Mesenchymal stem cell (in vitro differentiated cells and primary cell): ENCODE results near the gene PSMD11.
"Not testable (repeated sequence)": the region's sequence is repeated elsewhere in the genome, so short reads cannot be mapped to it uniquely, and the experiment has no call there.

Source experiments
- DNase-seq: peaks from one replicate; pipeline ENCODE4 v3.0.0-alpha.2; 2013
- H2AFZ ChIP-seq: one replicate; pipeline ENCODE4 v1.6.1; 2013; ENCODE audit warnings: low read depth, mild to moderate bottlenecking, control low read depth, inconsistent platforms, low read length, moderate library complexity
- H2AK5ac ChIP-seq: 2 replicates; pipeline ENCODE4 v1.6.1; 2013; ENCODE audit warnings: low read length, moderate library complexity, mild to moderate bottlenecking, inconsistent platforms; ENCODE audit not compliant: severe bottlenecking
- H2BK120ac ChIP-seq: one replicate; pipeline ENCODE4 v1.6.1; 2013; ENCODE audit warnings: low read depth, mild to moderate bottlenecking, inconsistent platforms, low read length, moderate library complexity
- H2BK12ac ChIP-seq, 2 experiments: one replicate each; pipeline ENCODE4 v1.6.1; 2013; ENCODE audit warnings: inconsistent platforms in 2 of 2, low read length in 2 of 2, mild to moderate bottlenecking in 2 of 2, moderate library complexity in 2 of 2, control low read depth in 1 of 2
- H2BK15ac ChIP-seq: one replicate; pipeline ENCODE4 v1.6.1; 2013; ENCODE audit warnings: mild to moderate bottlenecking, low read depth, inconsistent platforms; ENCODE audit not compliant: poor library complexity, severe bottlenecking
- H2BK5ac ChIP-seq: 2 replicates; pipeline ENCODE4 v1.6.1; 2013; ENCODE audit warnings: low read depth, mild to moderate bottlenecking, low read length, control low read depth, inconsistent platforms; ENCODE audit not compliant: poor library complexity, severe bottlenecking
- H3K14ac ChIP-seq, 2 experiments: one replicate each; pipeline ENCODE4 v1.6.1; 2013; ENCODE audit warnings: inconsistent platforms in 2 of 2, low read length in 2 of 2, control low read depth in 1 of 2, mild to moderate bottlenecking in 1 of 2, moderate library complexity in 1 of 2
- H3K18ac ChIP-seq, 2 experiments: one replicate each; pipeline ENCODE4 v1.6.1; 2013; ENCODE audit warnings: inconsistent platforms in 2 of 2, low read length in 2 of 2, control low read depth in 1 of 2, low read depth in 1 of 2, mild to moderate bottlenecking in 1 of 2
- H3K23ac ChIP-seq, 2 experiments: one replicate each; pipeline ENCODE4 v1.6.1; 2013; ENCODE audit warnings: inconsistent platforms in 2 of 2, low read length in 2 of 2, mild to moderate bottlenecking in 2 of 2, moderate library complexity in 2 of 2, control low read depth in 1 of 2
- H3K27ac ChIP-seq: 2 replicates; pipeline ENCODE4 v1.5.1; 2013; ENCODE audit warnings: mild to moderate bottlenecking, moderate library complexity, low read length, control low read depth, inconsistent platforms; ENCODE audit not compliant: poor library complexity, severe bottlenecking
- H3K27me3 ChIP-seq, 2 experiments: 2 replicates each; pipeline versions ENCODE4 v1.6.1 to v1.7.0; 2013; ENCODE audit warnings: low read length in 2 of 2, mild to moderate bottlenecking in 2 of 2, moderate library complexity in 2 of 2, control low read depth in 1 of 2, inconsistent platforms in 1 of 2; ENCODE audit not compliant: control insufficient read depth in 1 of 2, insufficient read depth in 1 of 2
- H3K36me3 ChIP-seq, 2 experiments: 2 replicates each; pipeline versions ENCODE4 v1.6.1 to v1.7.0; 2013; ENCODE audit warnings: low read length in 2 of 2, control low read depth in 1 of 2, inconsistent platforms in 1 of 2, low read depth in 1 of 2, mild to moderate bottlenecking in 1 of 2; ENCODE audit not compliant: insufficient read depth in 2 of 2, control insufficient read depth in 1 of 2
- H3K4ac ChIP-seq, 2 experiments: one replicate each; pipeline ENCODE4 v1.6.1; 2013; ENCODE audit warnings: inconsistent platforms in 2 of 2, low read length in 2 of 2, mild to moderate bottlenecking in 2 of 2, moderate library complexity in 2 of 2, control low read depth in 1 of 2, low read depth in 1 of 2
- H3K4me1 ChIP-seq: 2 replicates; pipeline ENCODE4 v1.6.1; 2013; ENCODE audit warnings: low read depth, low read length, control low read depth; ENCODE audit not compliant: control insufficient read depth, insufficient read depth
- H3K4me2 ChIP-seq: 2 replicates; pipeline ENCODE4 v1.6.1; 2013; ENCODE audit warnings: low read length, mild to moderate bottlenecking, inconsistent platforms; ENCODE audit not compliant: poor library complexity, severe bottlenecking
- H3K4me3 ChIP-seq, 2 experiments: 2 replicates each; pipeline versions ENCODE4 v1.5.1 to v1.7.0; 2013; ENCODE audit warnings: low read length in 2 of 2, mild to moderate bottlenecking in 2 of 2, control low read depth in 1 of 2, low read depth in 1 of 2; ENCODE audit not compliant: insufficient read depth in 1 of 2
- H3K79me1 ChIP-seq: replicated peaks from 2 replicates; pipeline ENCODE4 v1.6.1; 2013; ENCODE audit warnings: mild to moderate bottlenecking, control low read depth, low read length, inconsistent platforms; ENCODE audit not compliant: poor library complexity, severe bottlenecking
- H3K9ac ChIP-seq: 2 replicates; pipeline ENCODE4 v1.7.0; 2013; ENCODE audit warnings: mild to moderate bottlenecking, low read length, moderate library complexity
- H3K9me3 ChIP-seq: 2 replicates; pipeline ENCODE4 v1.7.0; 2013; ENCODE audit warnings: mild to moderate bottlenecking, low read length; ENCODE audit not compliant: control insufficient read depth
- H4K8ac ChIP-seq: one replicate; pipeline ENCODE4 v1.6.1; 2013; ENCODE audit warnings: inconsistent platforms, mild to moderate bottlenecking, low read length, moderate library complexity
- H4K91ac ChIP-seq: one replicate; pipeline ENCODE4 v1.6.1; 2013; ENCODE audit warnings: mild to moderate bottlenecking, low read length, inconsistent platforms
- WGBS: methylation state at CpG from one replicate; pipeline ENCODE4 v1.1.7; 2013; ENCODE audit warnings: mixed read lengths; 5-methylcytosine and 5-hydroxymethylcytosine counted together

Gene PSMD11

DNA sequence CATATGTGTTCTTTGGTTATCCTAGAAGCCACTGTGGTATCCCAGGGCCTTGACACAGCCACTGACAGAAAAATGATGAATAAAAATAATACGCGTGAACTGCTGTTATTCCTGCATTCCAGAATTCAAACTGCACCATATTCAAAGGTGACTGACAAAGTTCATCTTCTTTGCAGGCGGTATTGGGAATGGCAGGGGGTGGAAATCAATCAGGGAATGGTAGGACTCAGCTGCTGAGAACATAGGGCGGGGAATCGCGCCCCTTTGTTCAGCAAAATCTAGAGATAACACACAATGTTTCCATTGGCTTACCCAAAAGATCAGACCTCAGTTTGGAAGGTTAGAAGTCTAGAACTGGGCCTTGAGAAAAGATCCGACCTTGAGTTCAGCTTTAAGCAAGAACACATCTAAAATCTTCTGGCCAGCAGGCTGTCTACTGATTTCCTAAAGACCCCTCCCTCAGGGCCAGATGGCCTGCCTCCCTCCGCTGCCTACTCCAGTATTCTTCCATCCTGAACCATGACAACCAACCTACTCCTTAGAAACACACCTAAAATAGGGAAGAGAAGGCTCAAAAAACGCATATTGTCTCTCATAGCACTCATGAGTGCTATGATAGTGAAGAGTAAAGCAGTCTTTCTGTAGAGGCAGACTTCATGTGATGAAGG, 76.6 kb downstream of the PSMD11 start:
- Histone ChIP-seq H2BK5ac (no peak overlapping the region), H3K9ac (no peak overlapping the region), H4K91ac (no peak overlapping the region), H3K79me1 (no peaks in the 10 kb centered on the region), H3K18ac (no peak overlapping the region), H3K4me1 (peaks cover 17% of the 10 kb centered on the region), H3K14ac (no peak overlapping the region), H3K9me3 (no peaks in the 10 kb centered on the region), H3K23ac (no peak overlapping the region), H3K4ac (no peak overlapping the region), H3K27ac (no peak overlapping the region), H3K4me3 (no peak overlapping the region), H2BK120ac (no peak overlapping the region), H2BK15ac (no peak overlapping the region), H3K36me3 (no peaks in the 10 kb centered on the region), H2AFZ (no peak overlapping the region), H3K4me2 (no peak overlapping the region), H4K8ac (no peak overlapping the region), H3K27me3 (no peaks in the 10 kb centered on the region), H2AK5ac (no peak overlapping the region), H2BK12ac (no peak overlapping the region)
- 87% methylated on average over 5 of the region's 9 CpGs for WGBS
- DNase-seq, result no peak

GRCh38 chr17:32523017-32523680, 78.8 kb downstream of the PSMD11 start:
- Histone ChIP-seq H3K27ac (no peak overlapping the region), H3K4me3 (no peak overlapping the region), H2BK120ac (no peak overlapping the region), H2BK15ac (no peak overlapping the region), H3K18ac (no peak overlapping the region), H3K4ac (no peak overlapping the region), H4K8ac (no peak overlapping the region), H3K79me1 (no peaks in the 10 kb centered on the region), H2BK12ac (no peak overlapping the region), H3K27me3 (no peaks in the 10 kb centered on the region), H3K4me2 (no peak overlapping the region), H2AFZ (no peak overlapping the region), H3K14ac (no peak overlapping the region), H3K23ac (no peak overlapping the region), H3K36me3 (peaks cover 0 to 8% of the 10 kb centered on the region in 2 experiments), H3K9ac (no peak overlapping the region), H3K9me3 (no peaks in the 10 kb centered on the region), H2AK5ac (no peak overlapping the region), H4K91ac (no peak overlapping the region), H3K4me1 (peaks cover 15% of the 10 kb centered on the region), H2BK5ac (no peak overlapping the region)
- DNase-seq, result no peak
- WGBS, result 96% methylated on average over 11 of the region's 11 CpGs

DNA sequence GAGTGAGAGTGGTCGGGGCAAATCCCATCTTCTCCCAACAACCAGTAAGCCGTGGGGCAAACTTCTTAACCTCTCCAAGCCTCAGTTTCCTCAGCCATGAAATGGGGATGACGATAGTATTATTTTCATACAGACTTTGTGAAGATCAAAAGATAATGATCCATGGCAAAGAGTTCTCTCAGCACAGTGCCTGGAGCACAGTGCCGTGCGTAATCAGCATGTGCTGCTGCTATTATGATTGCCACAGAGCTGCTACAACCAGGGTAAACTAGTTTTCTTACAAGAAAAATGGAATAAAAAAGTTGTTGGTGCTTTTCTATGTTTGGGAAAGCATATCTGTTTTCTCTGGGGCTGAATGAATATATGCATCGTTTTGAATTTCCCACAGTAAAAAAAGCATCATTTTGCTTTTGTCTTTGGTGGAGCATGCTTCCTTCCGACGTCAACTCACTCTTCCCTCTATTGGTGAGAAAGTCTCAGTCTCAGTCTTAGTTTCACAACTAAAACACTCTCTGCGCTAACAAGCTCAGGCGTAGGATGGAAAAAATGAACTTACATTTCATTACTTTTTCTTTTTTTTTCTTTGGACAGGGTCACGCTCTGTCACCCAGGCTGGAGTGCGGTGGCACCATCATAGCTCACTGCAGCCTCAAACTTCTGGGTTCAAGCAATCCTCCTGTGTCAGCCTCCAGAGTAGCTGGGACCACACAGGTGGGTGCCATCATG, 79.7 kb downstream of the PSMD11 start:
- Histone ChIP-seq H3K9me3 (no peaks in the 10 kb centered on the region), H3K4ac (no peak overlapping the region), H3K27ac (no peak overlapping the region), H3K9ac (no peak overlapping the region), H2AK5ac (no peak overlapping the region), H2BK12ac (no peak overlapping the region), H3K4me2 (no peak overlapping the region), H3K79me1 (no peaks in the 10 kb centered on the region), H3K4me3 (no peak overlapping the region), H2AFZ (no peak overlapping the region), H3K18ac (no peak overlapping the region), H4K91ac (no peak overlapping the region), H3K27me3 (no peaks in the 10 kb centered on the region), H3K14ac (no peak overlapping the region), H3K23ac (no peak overlapping the region), H2BK15ac (no peak overlapping the region), H2BK5ac (no peak overlapping the region), H3K36me3 (peaks cover 0 to 15% of the 10 kb centered on the region in 2 experiments), H2BK120ac (no peak overlapping the region), H3K4me1 (peaks cover 12% of the 10 kb centered on the region), H4K8ac (no peak overlapping the region)
- DNase-seq, result no peak
- 91% methylated on average over 10 of the region's 12 CpGs for WGBS

GRCh38 chr17:32524553-32524880, 80.2 kb downstream of the PSMD11 start:
- H3K27me3 ChIP-seq, H2AFZ ChIP-seq, DNase-seq, H4K91ac ChIP-seq, H2BK5ac ChIP-seq, H2BK15ac ChIP-seq, H3K9ac ChIP-seq, H3K4me3 ChIP-seq, H3K4me2 ChIP-seq, H2BK120ac ChIP-seq, H3K4me1 ChIP-seq, H2AK5ac ChIP-seq, H2BK12ac ChIP-seq, H3K4ac ChIP-seq, H3K14ac ChIP-seq, H3K23ac ChIP-seq, H4K8ac ChIP-seq, H3K9me3 ChIP-seq, H3K18ac ChIP-seq, H3K27ac ChIP-seq, H3K79me1 ChIP-seq: not testable (repeated sequence)
- 92% methylated on average over 5 of the region's 6 CpGs for WGBS
- peaks cover 0 to 18% of the 10 kb centered on the region in 2 experiments for H3K36me3 ChIP-seq
